ENCODE results near the gene MYO1E.

Gene MYO1E

DNA sequence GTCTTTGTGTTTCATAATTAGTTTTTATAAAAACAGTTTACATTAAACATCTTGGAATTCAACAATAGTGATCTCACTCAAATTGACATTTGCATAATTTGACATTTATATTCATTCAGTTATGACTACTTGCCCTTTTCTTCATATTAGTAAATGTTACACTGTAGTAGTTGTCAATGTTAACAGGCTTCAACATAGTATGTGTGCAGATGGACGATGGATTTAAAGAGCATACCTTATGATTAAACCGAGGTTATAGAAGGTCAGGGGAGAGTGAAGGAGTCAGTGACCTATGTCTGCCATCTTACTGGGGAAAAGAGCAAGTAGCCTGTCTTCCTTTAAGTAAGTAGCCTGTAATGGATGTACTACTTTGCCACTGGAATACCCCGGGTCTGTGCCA is 276.2 kb downstream of the MYO1E start (continued):
- TF ChIP-seq, protein P1, sequence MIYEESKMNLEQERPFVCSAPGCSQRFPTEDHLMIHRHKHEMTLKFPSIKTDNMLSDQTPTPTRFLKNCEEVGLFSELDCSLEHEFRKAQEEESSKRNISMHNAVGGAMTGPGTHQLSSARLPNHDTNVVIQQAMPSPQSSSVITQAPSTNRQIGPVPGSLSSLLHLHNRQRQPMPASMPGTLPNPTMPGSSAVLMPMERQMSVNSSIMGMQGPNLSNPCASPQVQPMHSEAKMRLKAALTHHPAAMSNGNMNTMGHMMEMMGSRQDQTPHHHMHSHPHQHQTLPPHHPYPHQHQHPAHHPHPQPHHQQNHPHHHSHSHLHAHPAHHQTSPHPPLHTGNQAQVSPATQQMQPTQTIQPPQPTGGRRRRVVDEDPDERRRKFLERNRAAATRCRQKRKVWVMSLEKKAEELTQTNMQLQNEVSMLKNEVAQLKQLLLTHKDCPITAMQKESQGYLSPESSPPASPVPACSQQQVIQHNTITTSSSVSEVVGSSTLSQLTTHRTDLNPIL (CRISPR knock-in tag; IDR thresholded peaks at IDR 0.05; ENCODE audit: low read depth), result no peak
- no peak for TF ChIP-seq ZNF565 (CRISPR knock-in tag; conservative IDR thresholded peaks at IDR 0.05; ENCODE audit: low read depth)

DNA sequence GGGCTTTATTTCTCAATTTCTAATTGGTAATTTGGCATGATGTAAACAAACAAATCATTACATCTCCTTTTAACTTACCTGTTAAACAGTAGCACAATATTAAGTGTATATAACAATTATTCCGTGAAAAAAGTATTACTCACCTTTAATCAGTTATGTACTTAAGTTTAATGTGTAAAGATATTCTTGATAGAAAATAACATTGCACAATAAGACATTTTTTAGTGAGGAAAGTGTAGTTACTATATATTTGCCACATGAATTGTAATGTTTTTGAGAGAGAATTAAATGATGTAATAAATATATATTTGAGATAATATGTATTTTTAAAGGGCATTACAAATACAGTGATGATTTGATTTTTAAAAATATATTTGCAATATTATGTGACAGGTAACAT is 278.6 kb downstream of the MYO1E start:
- TF ChIP-seq ISL1 (CRISPR knock-in tag; IDR thresholded peaks at IDR 0.05), result no peak
- ATAC-seq, result no peak

DNA sequence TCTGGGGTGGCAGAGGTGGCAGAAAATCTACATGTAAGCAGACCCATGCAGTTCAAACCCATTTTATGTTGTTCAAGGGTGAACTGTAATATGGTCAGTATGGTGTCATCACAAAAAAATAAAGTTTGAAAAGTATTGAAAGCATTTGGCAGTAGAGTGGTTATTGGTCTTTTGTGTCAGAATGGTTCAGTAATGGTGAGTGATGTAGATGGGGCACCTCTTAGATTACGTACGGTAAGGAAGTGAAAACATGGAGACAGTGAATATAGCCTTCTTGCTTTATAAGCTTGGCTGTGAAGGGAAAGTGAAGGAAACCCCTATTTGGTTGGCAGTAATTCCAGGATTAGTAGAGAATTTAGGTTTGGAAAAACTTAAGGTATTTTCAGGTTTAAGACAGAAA is 284.9 kb downstream of the MYO1E start:
- ATAC-seq, result no peak
- TF ChIP-seq, protein P1 (CRISPR knock-in tag; IDR thresholded peaks at IDR 0.05; ENCODE audit: low read depth), result no peak
- TF ChIP-seq TCF4 (CRISPR knock-in tag; IDR thresholded peaks at IDR 0.05; ENCODE audit: borderline replicate concordance) (no peak), ZNF8 (CRISPR knock-in tag; IDR thresholded peaks at IDR 0.05) (no peak), ESRRG (CRISPR knock-in tag; IDR thresholded peaks at IDR 0.05) (no peak), ZC3H10 (CRISPR knock-in tag; IDR thresholded peaks at IDR 0.05) (no peak), ISL1 (CRISPR knock-in tag; IDR thresholded peaks at IDR 0.05) (no peak), OSR1 (CRISPR knock-in tag; IDR thresholded peaks at IDR 0.05) (no peak)
- TF ChIP-seq, protein P2, sequence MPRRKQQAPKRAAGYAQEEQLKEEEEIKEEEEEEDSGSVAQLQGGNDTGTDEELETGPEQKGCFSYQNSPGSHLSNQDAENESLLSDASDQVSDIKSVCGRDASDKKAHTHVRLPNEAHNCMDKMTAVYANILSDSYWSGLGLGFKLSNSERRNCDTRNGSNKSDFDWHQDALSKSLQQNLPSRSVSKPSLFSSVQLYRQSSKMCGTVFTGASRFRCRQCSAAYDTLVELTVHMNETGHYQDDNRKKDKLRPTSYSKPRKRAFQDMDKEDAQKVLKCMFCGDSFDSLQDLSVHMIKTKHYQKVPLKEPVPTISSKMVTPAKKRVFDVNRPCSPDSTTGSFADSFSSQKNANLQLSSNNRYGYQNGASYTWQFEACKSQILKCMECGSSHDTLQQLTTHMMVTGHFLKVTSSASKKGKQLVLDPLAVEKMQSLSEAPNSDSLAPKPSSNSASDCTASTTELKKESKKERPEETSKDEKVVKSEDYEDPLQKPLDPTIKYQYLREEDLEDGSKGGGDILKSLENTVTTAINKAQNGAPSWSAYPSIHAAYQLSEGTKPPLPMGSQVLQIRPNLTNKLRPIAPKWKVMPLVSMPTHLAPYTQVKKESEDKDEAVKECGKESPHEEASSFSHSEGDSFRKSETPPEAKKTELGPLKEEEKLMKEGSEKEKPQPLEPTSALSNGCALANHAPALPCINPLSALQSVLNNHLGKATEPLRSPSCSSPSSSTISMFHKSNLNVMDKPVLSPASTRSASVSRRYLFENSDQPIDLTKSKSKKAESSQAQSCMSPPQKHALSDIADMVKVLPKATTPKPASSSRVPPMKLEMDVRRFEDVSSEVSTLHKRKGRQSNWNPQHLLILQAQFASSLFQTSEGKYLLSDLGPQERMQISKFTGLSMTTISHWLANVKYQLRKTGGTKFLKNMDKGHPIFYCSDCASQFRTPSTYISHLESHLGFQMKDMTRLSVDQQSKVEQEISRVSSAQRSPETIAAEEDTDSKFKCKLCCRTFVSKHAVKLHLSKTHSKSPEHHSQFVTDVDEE (CRISPR knock-in tag; IDR thresholded peaks at IDR 0.05), result no peak
